Prostate gland (tissue), 2 donors: ENCODE measurements around the gene LRBA. TPM values are rescaled to one million over a fixed set of nuclear protein-coding genes. Genes with fewer than 3 reads are reported as not detected.
"Not testable (repeated sequence)": the region's sequence is repeated elsewhere in the genome, so short reads cannot be mapped to it uniquely, and the experiment has no call there.

Experiments used
- DNase-seq: peaks from one replicate; pipeline ENCODE4 v3.0.0-alpha.2; 2019; ENCODE audit warnings: low spot score
- H3K27ac ChIP-seq, 2 donors: fragments of 200-600 bp; sonication (generic); 2 replicates each; pipeline ENCODE4 v1.5.1; 2017 to 2019
- H3K27me3 ChIP-seq: fragments of 200-600 bp; sonication (generic); replicated peaks from 2 replicates; pipeline ENCODE4 v1.5.1; 2019; ENCODE audit not compliant: insufficient read depth
- H3K36me3 ChIP-seq, 2 donors: fragments of 200-600 bp; sonication (generic); 1 replicate in 1 of 2; 2 replicates in 1 of 2; pipeline versions ENCODE4 v1.5.1 to v1.8.1; 2017 to 2019
- H3K4me1 ChIP-seq: fragments of 200-600 bp; sonication (generic); replicated peaks from 2 replicates; pipeline ENCODE4 v1.5.1; 2019
- H3K4me3 ChIP-seq, 2 donors: fragments of 200-600 bp; sonication (generic); 2 replicates each; pipeline ENCODE4 v1.5.1; 2017 to 2019
- H3K9me3 ChIP-seq: fragments of 200-600 bp; sonication (generic); 2 replicates; pipeline ENCODE4 v1.5.1; 2017
- CTCF ChIP-seq, 4 experiments: fragments of 200-600 bp in 2 of 4; fragments of 450-650 bp in 2 of 4; sonication (generic) in 2 of 4; IDR thresholded peaks; 1 replicate in 3 of 4; 2 replicates in 1 of 4; pipeline ENCODE4 v1.5.1; 2016 to 2019; ENCODE audit warnings: antibody characterized with exemption in 4 of 4, mild to moderate bottlenecking in 2 of 4, moderate library complexity in 2 of 4
- POLR2A ChIP-seq: fragments of 450-650 bp; IDR thresholded peaks from one replicate; pipeline ENCODE4 v1.6.1; 2016; ENCODE audit warnings: antibody characterized with exemption, mild to moderate bottlenecking
- POLR2AphosphoS5 ChIP-seq: sonication (generic); formaldehyde crosslinking; IDR thresholded peaks from one replicate; pipeline ENCODE4 v1.6.1; 2017; ENCODE audit warnings: antibody characterized with exemption
- WGBS: methylation state at CpG from one replicate; pipeline ENCODE4 v1.1.5; 2018; 5-methylcytosine and 5-hydroxymethylcytosine counted together
- intact Hi-C: fragments of 100-400 bp; cut with DNase I; formaldehyde crosslinking; loops from one replicate; pipeline ENCODE4 v1.14.2; 2022
- total RNA-seq, 2 donors: library from RNA; depleted of rRNA; stranded (reverse); fragments of >200 nt; gene quantifications; one replicate each; pipeline ENCODE4 v1.1.0, GENCODE V29; 2016

LRBA gene
- total RNA-seq, 2 donors from 2014 or later, result 69.8 to 79.8 TPM

- H3K9me3 ChIP-seq, result no peaks in the 10 kb centered on the region
- no peak overlapping the region for H3K27ac ChIP-seq
- H3K4me3 ChIP-seq, result no peak overlapping the region
- H3K36me3 ChIP-seq, result no peaks in the 10 kb centered on the region
- no peaks in the 10 kb centered on the region for H3K4me1 ChIP-seq
- no peak for DNase-seq
- H3K27me3 ChIP-seq, result no peaks in the 10 kb centered on the region
- no peak for TF ChIP-seq CTCF (IDR thresholded peaks at IDR 0.05)
- intact Hi-C loops, result no loop called here
Observed at GRCh38 chr4:150562751-150563150, 452.3 kb downstream of the LRBA start.

- Histone ChIP-seq H3K9me3 (no peaks in the 10 kb centered on the region), H3K27ac (no peak overlapping the region), H3K4me3 (no peak overlapping the region), H3K36me3 (no peaks in the 10 kb centered on the region), H3K27me3 (no peaks in the 10 kb centered on the region), H3K4me1 (no peaks in the 10 kb centered on the region)
- no peak for DNase-seq
- intact Hi-C loops, result no loop called here
- TF ChIP-seq POLR2AphosphoS5, result no peak
- no peak for TF ChIP-seq CTCF (IDR thresholded peaks at IDR 0.05)
- TF ChIP-seq POLR2A, result no peak
- WGBS, result 97% methylated on average over 2 of the region's 2 CpGs
Observed at GRCh38 chr4:150562250-150562649, 452.8 kb downstream of the LRBA start.

- no peak for DNase-seq
- no peak for TF ChIP-seq CTCF (IDR thresholded peaks at IDR 0.05)
- TF ChIP-seq POLR2A, result no peak
- no peak for TF ChIP-seq POLR2AphosphoS5
- no peaks in the 10 kb centered on the region for H3K4me1 ChIP-seq
- no peak overlapping the region for H3K4me3 ChIP-seq
- intact Hi-C loops, result no loop called here
- 97% methylated on average over 2 of the region's 2 CpGs for WGBS
- H3K36me3 ChIP-seq, result no peaks in the 10 kb centered on the region
- no peaks in the 10 kb centered on the region for H3K9me3 ChIP-seq
- H3K27ac ChIP-seq, result no peak overlapping the region
- no peaks in the 10 kb centered on the region for H3K27me3 ChIP-seq
Observed at GRCh38 chr4:150561143-150561737, 453.8 kb downstream of the LRBA start.

GRCh38 chr4:150557811-150558210 lies 457.3 kb downstream of the LRBA start:
- DNase-seq, H3K4me3 ChIP-seq, H3K27me3 ChIP-seq, H3K9me3 ChIP-seq, H3K4me1 ChIP-seq, intact Hi-C loops, H3K27ac ChIP-seq, H3K36me3 ChIP-seq: not testable (repeated sequence)
- 97% methylated on average over 3 of the region's 3 CpGs for whole genome bisulfite sequencing

- no peak for DNase-seq
- intact Hi-C loops, result no loop called here
- H3K9me3 ChIP-seq, result no peaks in the 10 kb centered on the region
- H3K4me3 ChIP-seq, result no peak overlapping the region
- no peaks in the 10 kb centered on the region for H3K36me3 ChIP-seq
- no peaks in the 10 kb centered on the region for H3K4me1 ChIP-seq
- TF ChIP-seq POLR2A (no peak), POLR2AphosphoS5 (no peak), CTCF (IDR thresholded peaks at IDR 0.05) (no peak)
- H3K27ac ChIP-seq, result no peak overlapping the region
- WGBS, result 65% methylated on average over 4 of the region's 4 CpGs
- no peaks in the 10 kb centered on the region for H3K27me3 ChIP-seq
Observed at GRCh38 chr4:150547154-150547838, 467.8 kb downstream of the LRBA start.
